Cardiac muscle cell (in vitro differentiated cells and primary cell): ENCODE results near the gene RDH5. TPM values are rescaled to one million over a fixed set of nuclear protein-coding genes. Genes with fewer than 3 reads are reported as not detected.
A peak's percentile ranks its signal among the peaks of the same experiment; 100 is the strongest.

Experiments
- DNase-seq, 2 donors: peaks; one replicate each; pipeline versions ENCODE4 v3.0.0 to v3.0.0-alpha.2; 2010 to 2017; ENCODE audit warnings: low read depth in 1 of 2, low spot score in 1 of 2
- H3K27ac ChIP-seq: fragments of 200-600 bp; sonication (generic); 2 replicates; pipeline ENCODE4 v1.5.1; 2016
- H3K27me3 ChIP-seq: fragments of 200-600 bp; sonication (generic); 2 replicates; pipeline ENCODE4 v1.6.0; 2016; ENCODE audit warnings: control low read depth
- H3K36me3 ChIP-seq: fragments of 200-600 bp; sonication (generic); 2 replicates; pipeline ENCODE4 v1.5.1; 2016; ENCODE audit warnings: control low read depth
- H3K4me1 ChIP-seq: fragments of 200-600 bp; sonication (generic); 2 replicates; pipeline ENCODE4 v1.8.1; 2017; ENCODE audit warnings: low read depth, mild to moderate bottlenecking, mixed run types
- H3K4me3 ChIP-seq: fragments of 200-600 bp; sonication (generic); 2 replicates; pipeline ENCODE4 v1.5.1; 2016; ENCODE audit warnings: mild to moderate bottlenecking
- H3K9me3 ChIP-seq: fragments of 200-600 bp; sonication (generic); 2 replicates; pipeline ENCODE4 v1.5.1; 2017; ENCODE audit warnings: low read depth, mild to moderate bottlenecking, control low read depth
- CTCF ChIP-seq: IDR thresholded peaks from 2 replicates; pipeline ENCODE4 v1.5.1; 2012; ENCODE audit warnings: low read depth, mild to moderate bottlenecking, low read length
- polyA plus RNA-seq: library from polyadenylated mRNA; unstranded; fragments of >200 nt; fragmentation: Nextera tagmentation; extraction: Ambion mirVana; gene quantifications from 2 replicates; pipeline ENCODE4 v1.2.1, GENCODE V29; 2016
- total RNA-seq: library from RNA; depleted of rRNA; stranded (reverse); fragments of >200 nt; gene quantifications from 2 replicates; pipeline ENCODE4 v1.2.3, GENCODE V29; 2016

RDH5 gene
- total RNA-seq (10.1 and 11.2 TPM in 2 replicates), polyA plus RNA-seq (6.6 and 12.6 TPM in 2 replicates)

- Histone ChIP-seq H3K36me3 (peaks cover 4% of the 10 kb centered on the region), H3K27me3 (no peaks in the 10 kb centered on the region), H3K4me3 (no peak within 1 kb of the TSS), H3K4me1 (peaks cover 6% of the 10 kb centered on the region), H3K27ac (peak within 1 kb of the TSS; percentile 6), H3K9me3 (no peaks in the 10 kb centered on the region)
- TF ChIP-seq CTCF = no peak
- peak in 1 of 2 donors; percentile 83 for DNase-seq
These were observed at the start of gene RDH5 for GRCh38 chr12:55720071-55720564. RDH5 (plus strand) TSS chr12:55720393; CDS start chr12:55721185, 792 bp downstream.

DNA sequence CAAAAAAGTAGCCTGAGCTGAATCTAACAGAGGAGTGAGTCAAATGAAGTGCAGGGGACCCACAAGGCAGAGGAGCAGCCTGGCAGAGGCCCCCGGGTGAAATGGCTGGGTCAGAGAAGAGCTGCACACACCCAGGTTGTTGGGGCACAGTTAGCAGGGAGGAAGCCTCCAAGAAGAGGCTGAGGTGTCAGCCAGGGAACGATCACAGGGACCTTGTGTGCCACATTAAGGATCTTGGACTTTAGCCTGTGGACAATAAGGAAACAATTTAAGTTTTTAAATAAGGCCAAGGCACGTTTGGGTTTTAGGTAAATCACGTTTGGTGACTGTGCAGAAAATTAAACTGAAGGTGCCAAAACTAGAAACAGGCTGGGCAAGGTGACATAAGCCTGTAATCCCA lies 48.4 kb upstream of the RDH5 start:
- H3K36me3 ChIP-seq = no peaks in the 10 kb centered on the region
- H3K4me3 ChIP-seq = no peak overlapping the region
- H3K27ac ChIP-seq = no peak overlapping the region
- no peak for DNase-seq
- no peak for TF ChIP-seq CTCF
- no peaks in the 10 kb centered on the region for H3K9me3 ChIP-seq
- H3K27me3 ChIP-seq = peaks cover 3% of the 10 kb centered on the region
- no peaks in the 10 kb centered on the region for H3K4me1 ChIP-seq

GRCh38 chr12:55673638-55674037 lies 46.6 kb upstream of the RDH5 start:
- H3K36me3 ChIP-seq = no peaks in the 10 kb centered on the region
- no peak for TF ChIP-seq CTCF
- no peak overlapping the region for H3K4me3 ChIP-seq
- DNase-seq = no peak
- no peaks in the 10 kb centered on the region for H3K4me1 ChIP-seq
- H3K9me3 ChIP-seq = no peaks in the 10 kb centered on the region
- H3K27me3 ChIP-seq = peaks cover 5% of the 10 kb centered on the region
- no peak overlapping the region for H3K27ac ChIP-seq

DNA sequence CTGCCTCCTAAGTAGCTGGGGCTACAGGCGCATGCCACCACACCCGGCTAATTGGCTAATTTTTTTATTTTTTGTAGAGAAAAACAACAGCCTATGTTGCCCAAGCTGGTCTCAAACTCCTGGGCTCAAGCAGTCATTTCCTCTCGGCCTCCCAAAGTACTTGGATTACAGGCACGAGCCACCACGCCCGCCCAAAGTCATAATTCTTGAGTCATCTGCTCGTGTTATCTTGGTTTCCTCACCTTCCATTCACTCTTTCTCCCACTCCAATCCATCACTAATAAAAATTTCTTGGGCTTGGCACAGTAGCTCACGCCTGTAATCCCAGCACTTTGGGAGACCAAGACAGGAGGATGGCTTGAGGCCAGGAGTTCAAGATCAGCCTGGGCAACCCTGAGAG lies 44.5 kb upstream of the RDH5 start:
- no peaks in the 10 kb centered on the region for H3K9me3 ChIP-seq
- no peak overlapping the region for H3K4me3 ChIP-seq
- H3K4me1 ChIP-seq = no peaks in the 10 kb centered on the region
- DNase-seq = peak in 1 of 2 donors; percentile 18
- no peak for TF ChIP-seq CTCF
- H3K27me3 ChIP-seq = peaks cover 5% of the 10 kb centered on the region
- H3K36me3 ChIP-seq = no peaks in the 10 kb centered on the region
- H3K27ac ChIP-seq = no peak overlapping the region

DNA sequence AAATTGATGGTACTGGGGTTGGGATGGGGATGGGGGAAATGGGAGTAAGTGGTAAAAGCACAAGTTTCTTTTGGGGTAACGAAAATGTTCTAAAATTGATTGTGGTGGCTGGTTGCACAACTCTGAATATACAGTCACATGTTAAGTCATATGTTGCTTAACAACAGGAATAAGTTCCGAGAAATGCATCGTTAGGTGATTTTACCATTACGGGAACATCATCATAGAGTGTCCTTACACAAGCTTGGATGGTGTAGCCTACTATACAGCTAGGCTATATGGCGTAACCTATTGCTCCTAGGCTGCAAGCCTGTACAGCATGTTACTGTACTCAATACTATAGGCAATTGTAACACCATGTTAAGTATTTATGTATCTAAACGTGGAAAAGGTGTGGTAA lies 43.5 kb upstream of the RDH5 start:
- H3K27ac ChIP-seq = no peak overlapping the region
- no peak for DNase-seq
- peaks cover 5% of the 10 kb centered on the region for H3K27me3 ChIP-seq
- H3K4me3 ChIP-seq = no peak overlapping the region
- no peak for TF ChIP-seq CTCF
- H3K9me3 ChIP-seq = no peaks in the 10 kb centered on the region
- H3K4me1 ChIP-seq = peaks cover 1% of the 10 kb centered on the region
- no peaks in the 10 kb centered on the region for H3K36me3 ChIP-seq
